ENCODE measurements around the gene SERPINA1. TPM values are rescaled to one million over a fixed set of nuclear protein-coding genes. Genes with fewer than 3 reads are reported as not detected.
"Not testable (repeated sequence)": the region's sequence is repeated elsewhere in the genome, so short reads cannot be mapped to it uniquely, and the experiment has no call there.

SERPINA1 gene
- total RNA-seq = 453 TPM

DNA sequence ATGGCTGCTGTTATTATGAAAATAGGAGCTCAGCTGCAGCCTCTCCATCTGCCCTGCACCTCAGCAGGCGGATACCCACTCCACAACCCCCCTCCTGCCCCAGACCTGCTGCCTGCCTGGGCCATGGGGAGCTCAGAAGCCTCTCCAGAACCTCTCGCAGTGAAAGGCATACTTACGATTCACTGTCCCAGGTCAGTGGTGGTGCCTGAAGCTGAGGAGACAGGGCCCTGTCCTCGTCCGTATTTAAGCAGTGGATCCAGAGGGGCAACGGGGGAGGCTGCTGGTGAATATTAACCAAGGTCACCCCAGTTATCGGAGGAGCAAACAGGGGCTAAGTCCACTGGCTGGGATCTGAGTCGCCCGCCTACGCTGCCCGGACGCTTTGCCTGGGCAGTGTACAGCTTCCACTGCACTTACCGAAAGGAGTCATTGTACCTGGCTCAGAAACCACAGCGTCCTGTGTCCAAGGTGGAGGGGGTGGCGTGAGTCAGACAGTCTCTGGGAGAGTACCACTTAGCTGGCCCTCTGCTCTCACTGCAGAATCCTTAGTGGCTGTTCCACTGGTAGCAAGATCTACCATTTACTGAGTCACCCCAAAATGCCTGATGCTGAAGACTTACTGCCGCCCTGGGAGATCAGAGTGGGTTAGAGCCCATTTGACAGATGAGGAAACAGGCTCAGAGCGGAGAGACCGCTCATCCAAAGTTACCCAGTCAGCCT lies at the start of gene SERPINA1:
TSS of gene SERPINA1 (minus strand) at position 219 of the 720 bp plus-strand sequence. CDS start 5,365 bp downstream, outside the sequence.
- Histone ChIP-seq H3K27me3 (ENCODE audit: insufficient read depth, low read length) (no peaks in the 10 kb centered on the region), H3K9me3 (ENCODE audit: low read depth, low read length) (no peaks in the 10 kb centered on the region), H3K4me3 (ENCODE audit: low read length) (peak within 1 kb of the TSS; percentile 56), H3K4me1 (ENCODE audit: insufficient read depth, low read length) (peaks cover 89% of the 10 kb centered on the region)

DNA sequence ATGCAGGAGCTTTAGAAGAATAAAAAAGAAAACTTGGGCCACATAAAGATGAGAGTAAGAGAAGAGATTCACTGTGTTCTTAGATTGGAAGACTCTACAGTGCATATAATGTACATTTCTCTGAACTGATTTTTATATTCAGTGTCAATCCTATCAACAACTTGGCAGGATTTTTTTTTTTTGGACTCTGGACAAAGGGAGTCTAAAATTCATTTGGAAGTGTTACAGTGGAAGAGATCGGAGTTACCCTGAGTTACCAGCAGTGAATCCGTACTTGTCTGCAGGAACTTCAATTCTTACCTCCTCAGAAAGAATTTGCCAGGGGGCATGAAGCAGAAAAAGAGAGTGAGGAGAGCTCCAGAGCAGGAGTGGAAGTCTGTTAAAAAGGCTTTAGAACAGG lies 40.2 kb upstream of the SERPINA1 start:
- peaks cover 1% of the 10 kb centered on the region for H3K4me1 ChIP-seq (ENCODE audit: insufficient read depth, low read length)
- no peak overlapping the region for H3K4me3 ChIP-seq (ENCODE audit: low read length)
- H3K27me3 ChIP-seq (ENCODE audit: insufficient read depth, low read length) = peaks cover 7% of the 10 kb centered on the region
- H3K9me3 ChIP-seq (ENCODE audit: low read depth, low read length) = no peaks in the 10 kb centered on the region

DNA sequence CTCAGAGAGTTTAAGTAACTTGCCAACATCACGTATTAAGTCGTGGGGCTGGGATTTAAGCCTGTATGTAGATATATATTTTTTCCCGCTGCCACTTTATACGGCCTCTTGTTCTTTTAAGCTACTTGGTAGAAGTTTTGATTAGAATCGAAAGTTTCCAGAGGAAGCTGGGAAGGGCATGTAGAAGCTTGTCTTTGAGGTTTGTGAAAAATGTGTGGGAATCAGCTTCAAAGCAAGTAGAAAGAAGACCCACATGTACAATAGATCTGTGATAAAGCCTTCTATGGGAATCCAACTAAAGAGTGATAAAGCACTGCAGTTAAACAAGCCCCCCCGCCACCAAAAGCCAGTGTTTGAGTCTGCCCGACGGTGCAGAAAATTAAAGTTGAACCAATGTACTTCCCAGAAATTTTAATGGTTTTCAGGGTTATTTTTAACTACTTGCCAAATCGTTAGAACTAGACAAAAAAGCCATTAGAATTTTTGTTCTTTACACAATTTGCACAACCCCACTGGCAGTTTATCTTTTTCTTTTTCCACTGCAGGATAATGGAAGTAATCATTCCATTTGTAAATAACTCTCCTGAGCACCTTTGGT lies 38.7 kb upstream of the SERPINA1 start:
- peaks cover 10% of the 10 kb centered on the region for H3K27me3 ChIP-seq (ENCODE audit: insufficient read depth, low read length)
- H3K4me3 ChIP-seq (ENCODE audit: low read length) = no peak overlapping the region
- H3K4me1 ChIP-seq (ENCODE audit: insufficient read depth, low read length) = peaks cover 5% of the 10 kb centered on the region
- H3K9me3 ChIP-seq (ENCODE audit: low read depth, low read length) = no peaks in the 10 kb centered on the region

DNA sequence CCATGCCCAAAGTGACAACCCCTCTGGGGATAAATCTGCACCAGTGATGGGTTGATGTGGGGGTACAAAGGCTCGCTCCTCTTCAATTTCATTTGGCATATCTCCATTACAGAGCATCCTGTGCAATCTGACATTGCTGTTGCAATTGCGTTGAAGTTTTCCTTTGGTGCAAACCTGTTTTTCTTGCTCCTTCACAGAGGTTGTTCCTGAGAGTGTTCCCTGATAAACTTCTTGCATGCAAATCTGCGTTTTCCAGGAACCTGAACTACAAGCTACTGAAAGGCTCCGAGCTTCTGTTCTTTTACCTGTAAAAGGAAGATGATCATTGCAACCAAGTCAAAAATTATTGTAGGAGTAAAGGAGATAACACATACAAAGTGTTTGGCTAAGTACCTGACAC lies 38.1 kb upstream of the SERPINA1 start:
- no peak overlapping the region for H3K4me3 ChIP-seq (ENCODE audit: low read length)
- H3K27me3 ChIP-seq (ENCODE audit: insufficient read depth, low read length) = peaks cover 10% of the 10 kb centered on the region
- H3K9me3 ChIP-seq (ENCODE audit: low read depth, low read length) = no peaks in the 10 kb centered on the region
- peaks cover 5% of the 10 kb centered on the region for H3K4me1 ChIP-seq (ENCODE audit: insufficient read depth, low read length)

DNA sequence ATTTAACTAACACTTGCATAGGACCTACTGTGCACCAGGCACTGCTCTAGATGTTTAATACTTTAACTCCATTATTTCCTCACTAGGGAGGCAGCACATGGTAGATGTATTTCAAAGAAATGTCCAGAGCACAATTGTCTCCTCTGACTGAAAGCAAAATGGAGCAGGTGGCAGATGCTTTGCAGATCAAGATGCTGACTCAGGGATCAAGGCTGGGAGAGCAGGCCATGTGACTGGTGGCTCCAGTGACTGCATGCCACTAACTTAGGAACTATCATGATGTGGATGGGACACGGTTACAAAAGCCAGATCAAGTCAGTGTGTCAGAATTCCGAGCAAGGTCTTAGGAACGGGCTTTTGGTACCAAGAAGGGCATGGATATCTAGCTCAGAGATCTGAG lies 36.0 kb upstream of the SERPINA1 start:
- Histone ChIP-seq H3K9me3 (ENCODE audit: low read depth, low read length) (no peaks in the 10 kb centered on the region), H3K27me3 (ENCODE audit: insufficient read depth, low read length) (peaks cover 16% of the 10 kb centered on the region), H3K4me1 (ENCODE audit: insufficient read depth, low read length) (peaks cover 5% of the 10 kb centered on the region), H3K4me3 (ENCODE audit: low read length) (no peak overlapping the region)

DNA sequence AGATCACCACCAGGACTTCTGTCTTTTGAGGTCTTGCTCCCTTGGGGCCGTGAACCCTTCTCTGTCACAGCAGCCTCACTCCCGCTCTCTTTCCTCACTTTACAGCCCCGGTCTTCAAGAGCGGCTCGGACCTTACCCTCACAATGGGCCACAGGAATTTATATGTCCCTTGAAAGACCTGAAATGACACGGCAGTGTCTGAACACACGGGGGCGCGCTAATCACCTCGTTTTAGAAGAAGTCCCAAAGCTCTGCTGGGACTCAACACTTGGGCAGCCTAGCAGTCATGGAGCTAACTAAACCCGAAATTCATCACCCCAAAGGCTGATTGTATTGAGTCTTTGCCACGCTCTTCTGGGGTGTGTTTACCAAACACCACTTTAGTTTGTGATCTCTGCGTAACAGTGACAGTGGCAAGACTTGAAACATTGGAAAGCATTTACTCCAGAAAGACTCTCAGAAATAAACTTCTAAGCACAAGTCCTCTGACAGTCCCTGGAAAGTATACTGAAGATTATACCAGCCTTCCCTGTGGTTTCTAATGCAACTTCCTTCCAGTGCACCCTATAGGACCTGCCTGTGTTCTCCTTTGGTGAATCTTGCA lies 35.2 kb upstream of the SERPINA1 start:
- peaks cover 16% of the 10 kb centered on the region for H3K27me3 ChIP-seq (ENCODE audit: insufficient read depth, low read length)
- H3K4me1 ChIP-seq (ENCODE audit: insufficient read depth, low read length) = peaks cover 5% of the 10 kb centered on the region
- H3K4me3 ChIP-seq (ENCODE audit: low read length) = no peak overlapping the region
- H3K9me3 ChIP-seq (ENCODE audit: low read depth, low read length) = no peaks in the 10 kb centered on the region

DNA sequence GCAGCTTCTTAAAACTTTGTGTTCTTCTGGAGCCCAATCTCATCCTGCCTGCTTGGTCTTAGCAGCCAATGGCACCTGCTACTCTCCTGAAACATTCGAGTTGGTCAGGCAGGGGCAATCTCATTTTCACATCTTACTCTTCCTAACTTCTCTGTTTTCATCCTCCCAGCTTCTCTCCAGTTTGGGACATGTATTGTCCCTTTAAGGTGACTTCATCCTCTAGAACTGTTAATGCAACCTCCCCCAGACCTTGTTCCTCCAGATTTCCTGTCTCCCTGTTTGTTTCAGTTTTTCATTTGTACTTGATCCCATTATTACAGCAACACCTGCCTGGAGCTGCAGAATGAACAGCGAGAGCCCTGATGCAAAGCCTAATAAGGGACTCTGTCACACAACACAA lies 32.9 kb upstream of the SERPINA1 start:
- Histone ChIP-seq H3K4me3 (ENCODE audit: low read length) (no peak overlapping the region), H3K9me3 (ENCODE audit: low read depth, low read length) (no peaks in the 10 kb centered on the region), H3K4me1 (ENCODE audit: insufficient read depth, low read length) (peaks cover 5% of the 10 kb centered on the region), H3K27me3 (ENCODE audit: insufficient read depth, low read length) (peaks cover 12% of the 10 kb centered on the region)

DNA sequence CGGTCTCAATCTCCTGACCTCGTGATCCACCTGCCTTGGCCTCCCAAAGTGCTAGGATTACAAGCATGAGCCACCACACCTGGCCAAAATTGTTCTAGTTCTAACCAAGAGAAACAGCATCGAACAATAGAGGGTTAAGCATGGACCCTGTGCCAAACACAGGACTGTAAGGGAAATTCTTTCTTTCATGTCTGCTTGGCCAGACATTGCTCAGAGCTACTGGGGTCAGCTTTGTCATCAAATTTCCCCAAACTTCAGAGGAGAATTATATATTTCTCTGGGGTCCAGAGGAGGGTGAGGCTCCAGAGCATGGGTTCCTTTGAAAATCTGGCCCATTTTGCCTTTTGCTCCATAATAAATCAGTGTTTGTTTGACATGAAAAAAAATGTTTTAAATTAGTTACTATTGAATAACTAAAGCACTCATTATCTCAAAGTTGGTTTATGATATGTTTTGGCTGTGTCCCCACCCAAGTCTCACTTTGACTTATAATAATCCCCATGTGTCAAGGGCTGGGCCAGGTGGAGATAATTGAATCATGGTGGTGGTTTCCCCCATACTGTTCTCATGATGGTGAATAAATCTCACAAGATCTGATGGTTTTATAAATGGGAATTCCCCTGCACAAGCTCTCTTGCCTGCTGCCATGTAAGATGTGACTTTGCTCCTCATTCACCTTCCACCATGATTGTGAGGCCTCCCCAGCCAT lies 29.2 kb upstream of the SERPINA1 start:
- H3K9me3 ChIP-seq (ENCODE audit: low read depth, low read length); H3K27me3 ChIP-seq (ENCODE audit: insufficient read depth, low read length); H3K4me3 ChIP-seq (ENCODE audit: low read length); H3K4me1 ChIP-seq (ENCODE audit: insufficient read depth, low read length): not testable (repeated sequence)

DNA sequence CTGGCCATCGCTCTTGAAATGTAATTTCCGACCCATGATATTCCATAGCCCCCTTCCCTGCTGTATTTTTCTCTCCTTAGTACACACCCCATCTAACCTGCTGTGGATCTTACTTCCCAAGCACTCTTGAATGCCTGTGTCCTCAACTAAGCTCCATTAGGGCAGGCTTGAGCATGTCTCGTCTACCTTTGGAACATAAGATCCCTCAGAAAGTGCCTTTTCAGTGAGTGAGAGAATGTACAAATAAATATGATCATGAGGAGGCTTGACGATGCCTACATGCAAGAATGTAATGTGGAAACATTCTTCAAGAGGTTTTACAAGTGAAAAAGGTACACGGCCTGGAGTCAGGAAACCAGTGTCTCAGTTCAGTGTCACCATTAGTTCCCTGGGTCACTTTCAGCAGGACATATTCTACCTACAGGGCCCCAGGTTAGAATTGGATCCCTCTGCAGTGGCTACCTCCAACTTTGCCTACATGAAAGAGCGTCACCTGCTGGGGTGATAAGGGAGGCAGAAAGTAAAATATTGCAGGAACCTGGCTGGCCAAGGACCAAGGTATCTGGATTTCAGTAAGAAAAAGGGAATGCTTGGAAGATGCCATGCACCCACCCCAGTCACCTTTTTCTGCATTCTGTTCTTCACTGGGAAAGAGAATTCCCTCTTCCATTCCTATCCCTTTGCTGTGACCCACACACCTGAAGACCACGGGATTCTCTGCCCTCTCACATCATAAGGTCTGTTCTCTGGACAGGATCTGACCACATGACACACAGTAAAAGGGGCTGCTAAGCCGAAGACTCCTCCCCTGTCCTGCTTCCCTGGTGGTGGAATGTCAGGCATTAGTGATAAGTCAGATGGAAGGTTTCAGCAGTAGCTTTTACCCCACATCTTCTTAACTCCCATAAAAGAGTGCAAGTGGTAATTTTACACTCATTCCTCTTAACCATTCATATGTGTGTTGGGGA lies 24.6 kb upstream of the SERPINA1 start:
- Histone ChIP-seq H3K27me3 (ENCODE audit: insufficient read depth, low read length) (no peaks in the 10 kb centered on the region), H3K4me3 (ENCODE audit: low read length) (no peak overlapping the region), H3K9me3 (ENCODE audit: low read depth, low read length) (no peaks in the 10 kb centered on the region), H3K4me1 (ENCODE audit: insufficient read depth, low read length) (peaks cover 14% of the 10 kb centered on the region)

DNA sequence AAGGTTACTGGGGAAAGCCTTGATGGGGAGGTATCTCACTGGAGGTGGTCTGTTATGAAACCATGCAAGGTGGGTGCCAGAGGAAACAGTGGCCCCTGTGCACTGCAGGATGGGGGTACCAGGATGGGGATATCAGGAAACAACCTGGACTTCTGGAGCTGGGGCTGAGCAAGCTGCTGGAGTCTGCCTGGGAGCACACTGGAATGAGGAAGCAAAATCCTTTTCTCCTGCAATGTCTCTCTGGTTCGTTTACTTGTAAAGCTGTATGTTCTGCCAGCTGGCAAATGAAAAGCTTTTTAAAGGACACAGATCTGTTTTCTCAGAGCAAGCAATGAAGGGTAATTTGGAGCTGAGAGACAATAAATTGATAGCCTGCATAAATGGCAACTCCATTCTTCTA lies 23.2 kb upstream of the SERPINA1 start:
- Histone ChIP-seq H3K27me3 (ENCODE audit: insufficient read depth, low read length) (no peaks in the 10 kb centered on the region), H3K9me3 (ENCODE audit: low read depth, low read length) (peaks cover 5% of the 10 kb centered on the region), H3K4me3 (ENCODE audit: low read length) (no peak overlapping the region), H3K4me1 (ENCODE audit: insufficient read depth, low read length) (peaks cover 14% of the 10 kb centered on the region)

DNA sequence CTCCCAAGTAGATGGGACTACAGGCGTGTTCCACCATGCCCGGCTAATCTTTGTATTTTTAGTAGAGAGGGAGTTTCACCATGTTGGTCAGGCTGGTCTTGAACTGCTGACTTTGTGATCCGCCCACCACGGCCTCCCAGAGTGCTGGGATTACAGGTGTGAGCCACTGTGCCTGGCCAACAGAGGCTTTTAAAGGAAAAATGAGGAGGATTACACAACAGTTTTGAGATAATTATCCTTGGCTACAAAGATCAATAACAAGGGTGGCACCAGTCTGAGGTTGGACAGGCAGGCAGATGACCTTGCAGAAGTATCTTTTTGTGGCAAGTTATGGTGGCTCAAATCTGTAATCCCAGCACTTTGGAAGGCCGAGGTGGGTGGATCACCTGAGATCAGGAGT lies 21.0 kb upstream of the SERPINA1 start:
- not testable (repeated sequence) for H3K27me3 ChIP-seq (ENCODE audit: insufficient read depth, low read length); H3K9me3 ChIP-seq (ENCODE audit: low read depth, low read length); H3K4me3 ChIP-seq (ENCODE audit: low read length)
- peaks cover 19% of the 10 kb centered on the region for H3K4me1 ChIP-seq (ENCODE audit: insufficient read depth, low read length)

DNA sequence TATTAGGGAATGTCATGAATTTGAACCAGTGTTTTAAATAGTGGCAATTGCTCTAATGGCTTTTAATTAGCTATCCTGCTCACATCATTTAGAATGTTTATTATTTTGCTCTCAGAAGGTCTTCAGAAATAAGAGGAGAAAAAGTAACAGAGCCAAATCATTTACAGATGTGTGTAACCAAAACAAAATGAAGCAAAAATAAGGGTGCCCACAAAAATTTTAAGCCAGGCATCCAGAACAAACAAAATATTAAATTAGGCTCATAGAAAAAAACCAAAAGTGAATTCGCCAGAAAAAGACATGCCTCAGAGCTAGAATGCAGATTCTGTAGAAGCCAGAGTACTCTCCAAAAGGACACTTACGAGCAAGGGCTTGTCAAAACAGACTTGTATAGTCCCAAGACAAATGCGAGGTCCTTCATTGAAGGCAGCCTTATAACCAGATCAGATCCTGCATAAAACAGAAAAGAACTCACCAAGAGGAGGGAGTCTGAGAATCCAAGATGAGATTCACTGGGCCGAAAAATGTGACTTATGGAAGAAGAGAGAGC lies 20.2 kb upstream of the SERPINA1 start:
- Histone ChIP-seq H3K9me3 (ENCODE audit: low read depth, low read length) (peaks cover 5% of the 10 kb centered on the region), H3K4me1 (ENCODE audit: insufficient read depth, low read length) (peaks cover 25% of the 10 kb centered on the region), H3K27me3 (ENCODE audit: insufficient read depth, low read length) (no peaks in the 10 kb centered on the region), H3K4me3 (ENCODE audit: low read length) (no peak overlapping the region)

DNA sequence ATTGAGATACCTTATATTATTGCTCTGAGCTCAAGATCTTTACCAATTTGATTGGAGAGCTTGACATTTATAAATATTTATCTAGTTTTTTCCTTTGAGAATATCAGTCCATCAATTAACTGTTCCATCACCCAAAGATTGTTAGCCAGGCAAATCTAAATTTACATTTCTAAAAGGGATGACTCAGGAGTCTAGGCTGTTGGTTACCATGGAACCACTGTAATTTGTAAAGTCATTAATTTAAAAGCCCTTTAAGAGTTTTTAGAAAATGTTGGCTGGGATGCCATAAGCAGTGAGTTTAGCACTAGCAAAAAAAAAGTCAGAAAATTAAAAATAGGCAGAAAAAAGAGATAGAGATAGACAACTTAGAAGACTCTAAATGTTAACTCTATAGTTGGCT lies 19.5 kb upstream of the SERPINA1 start:
- peaks cover 31% of the 10 kb centered on the region for H3K4me1 ChIP-seq (ENCODE audit: insufficient read depth, low read length)
- no peak overlapping the region for H3K4me3 ChIP-seq (ENCODE audit: low read length)
- H3K9me3 ChIP-seq (ENCODE audit: low read depth, low read length) = peaks cover 5% of the 10 kb centered on the region
- no peaks in the 10 kb centered on the region for H3K27me3 ChIP-seq (ENCODE audit: insufficient read depth, low read length)

DNA sequence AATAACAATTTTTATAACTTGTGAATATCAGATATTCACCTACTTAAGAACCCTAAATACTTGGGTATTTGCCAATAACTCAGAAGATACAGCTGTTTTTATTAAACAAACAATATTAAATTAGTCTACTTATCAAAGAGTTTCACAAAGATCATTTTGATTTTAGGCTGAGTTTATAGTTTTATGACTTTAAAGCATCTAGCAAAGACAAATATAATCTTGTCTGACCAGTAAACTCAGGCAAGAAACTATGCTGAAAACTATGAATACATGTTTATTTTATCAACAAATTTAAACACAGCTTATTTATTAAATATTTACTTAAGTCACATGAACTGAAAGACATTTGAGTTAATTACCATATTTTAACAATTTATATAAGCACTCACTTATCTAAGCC lies 18.5 kb upstream of the SERPINA1 start:
- Histone ChIP-seq H3K9me3 (ENCODE audit: low read depth, low read length) (peaks cover 5% of the 10 kb centered on the region), H3K27me3 (ENCODE audit: insufficient read depth, low read length) (no peaks in the 10 kb centered on the region), H3K4me3 (ENCODE audit: low read length) (no peak overlapping the region), H3K4me1 (ENCODE audit: insufficient read depth, low read length) (peaks cover 23% of the 10 kb centered on the region)

All from mononuclear cell (primary cell).